Motor neuron (in vitro differentiated cells): ENCODE results near the gene TMEM212. TPM values are rescaled to one million over a fixed set of nuclear protein-coding genes. Genes with fewer than 3 reads are reported as not detected.
"Not testable (repeated sequence)": the region's sequence is repeated elsewhere in the genome, so short reads cannot be mapped to it uniquely, and the experiment has no call there.

Experiments used
- ATAC-seq, 8 experiments: fragments of 200-7000 bp; cut with Tn5 transposase; replicated peaks in 6 of 8; 2 replicates each; pipeline ENCODE4 v1.8.0; 2021; ENCODE audit warnings: mild to moderate bottlenecking in 8 of 8, moderate library complexity in 8 of 8
- H3K27ac ChIP-seq, 2 donors: fragments of 250-450 bp; sonication (Bioruptor Pico); 2 replicates each; pipeline ENCODE4 v1.9.0; 2021; ENCODE audit warnings: antibody characterized with exemption in 2 of 2, mild to moderate bottlenecking in 2 of 2, moderate library complexity in 1 of 2
- H3K4me1 ChIP-seq, 2 donors: fragments of 250-450 bp; sonication (Bioruptor Pico); replicated peaks in 1 of 2; 2 replicates each; pipeline ENCODE4 v1.6.1; 2021; ENCODE audit warnings: antibody characterized with exemption in 2 of 2, mild to moderate bottlenecking in 2 of 2, moderate library complexity in 1 of 2
- H3K4me3 ChIP-seq, 5 donors: fragments of 250-450 bp; sonication (Bioruptor Pico); 2 replicates each; pipeline ENCODE4 v1.9.0; 2021; ENCODE audit warnings: antibody characterized with exemption in 5 of 5, mild to moderate bottlenecking in 5 of 5, moderate library complexity in 4 of 5
- WGBS, 10 experiments: fragments of 450-650 bp; shearing (Covaris generic); methylation state at CpG; one replicate each; pipeline ENCODE4 v1.0.0; 2022; 5-methylcytosine and 5-hydroxymethylcytosine counted together
- in situ Hi-C, 9 experiments: fragments of 400-800 bp; cut with MboI; loops; one replicate each; pipeline ENCODE4 v1.15.0; 2021; ENCODE audit warnings: low sequenced_read_pairs in 9 of 9, low pct_unique_long_range_greater_than_20kb in 2 of 9; ENCODE audit not compliant: unreplicated experiment in 9 of 9
- total RNA-seq, 8 experiments: library from RNA; unstranded; fragments of 300-600 nt; gene quantifications; 2 replicates each; pipeline versions ENCODE4 v1.2.3 to v1.2.4, GENCODE V29; 2022

The TMEM212 gene
- total RNA-seq, 8 experiments from 2014 or later: 0.19 TPM; not detected in 7

- no peak overlapping the region for H3K27ac ChIP-seq
- H3K4me1 ChIP-seq: peaks cover 2 to 3% of the 10 kb centered on the region in 2 donors
- in situ Hi-C loops: no loop called here
- 14 to 100% (median 86%) methylated on average over 1 to 3 of the region's 3 CpGs; no CpG with 5 or more reads in 1 of the 10 experiments for WGBS, 10 experiments
- no peak overlapping the region for H3K4me3 ChIP-seq
- no peak for ATAC-seq
Measured at GRCh38 chr3:171896316-171896715, 53.2 kb downstream of the TMEM212 start.

GRCh38 chr3:171898192-171898591 lies 55.0 kb downstream of the TMEM212 start:
- no peak overlapping the region for H3K27ac ChIP-seq
- in situ Hi-C loops: no loop called here
- ATAC-seq: no peak
- WGBS, 10 experiments: 33 to 100% (median 91%) methylated on average over 1 of the region's 1 CpG; no CpG with 5 or more reads in 3 of the 10 experiments
- no peak overlapping the region for H3K4me3 ChIP-seq
- H3K4me1 ChIP-seq: peaks cover 2 to 3% of the 10 kb centered on the region in 2 donors

GRCh38 chr3:171900446-171900845 lies 57.3 kb downstream of the TMEM212 start:
- no peak overlapping the region for H3K4me3 ChIP-seq
- H3K27ac ChIP-seq: no peak overlapping the region
- no peak for ATAC-seq
- 50 to 100% (median 90%) methylated on average over 1 to 11 of the region's 14 CpGs for WGBS, 10 experiments
- peaks cover 2 to 3% of the 10 kb centered on the region in 2 donors for H3K4me1 ChIP-seq
- in situ Hi-C loops: no loop called here

- Histone ChIP-seq H3K4me3 (no peak overlapping the region), H3K27ac (no peak overlapping the region), H3K4me1 (no peaks in the 10 kb centered on the region)
- no peak for ATAC-seq
- 53 to 100% (median 85%) methylated on average over 3 to 6 of the region's 7 CpGs; no CpG with 5 or more reads in 2 of the 10 experiments for WGBS, 10 experiments
- in situ Hi-C loops: no loop called here
Measured at GRCh38 chr3:171901615-171902312, 58.6 kb downstream of the TMEM212 start.

- no peak for ATAC-seq
- Histone ChIP-seq H3K4me3 (no peak overlapping the region), H3K4me1 (no peaks in the 10 kb centered on the region), H3K27ac (no peak overlapping the region)
- WGBS, 10 experiments: 18 to 80% (median 71%) methylated on average over 1 to 3 of the region's 3 CpGs; no CpG with 5 or more reads in 4 of the 10 experiments
- in situ Hi-C loops: no loop called here
Measured at GRCh38 chr3:171904829-171905228, 61.7 kb downstream of the TMEM212 start.

- 60 to 100% (median 88%) methylated on average over 2 to 6 of the region's 6 CpGs; no CpG with 5 or more reads in 3 of the 10 experiments for WGBS, 10 experiments
- H3K27ac ChIP-seq, H3K4me1 ChIP-seq, in situ Hi-C loops, H3K4me3 ChIP-seq, ATAC-seq: not testable (repeated sequence)
Measured at GRCh38 chr3:171906503-171906902, 63.4 kb downstream of the TMEM212 start.

GRCh38 chr3:171906951-171907676 lies 64.0 kb downstream of the TMEM212 start:
- Histone ChIP-seq H3K4me3 (no peak overlapping the region), H3K27ac (no peak overlapping the region), H3K4me1 (no peaks in the 10 kb centered on the region)
- ATAC-seq: no peak
- in situ Hi-C loops: no loop called here
- 71 to 96% (median 89%) methylated on average over 1 to 8 of the region's 33 CpGs; no CpG with 5 or more reads in 2 of the 10 experiments for WGBS, 10 experiments

GRCh38 chr3:171907761-171908160 lies 64.6 kb downstream of the TMEM212 start:
- 0 to 92% (median 59%) methylated on average over 1 to 2 of the region's 2 CpGs for WGBS, 10 experiments
- H3K27ac ChIP-seq: no peak overlapping the region
- in situ Hi-C loops: no loop called here
- no peaks in the 10 kb centered on the region for H3K4me1 ChIP-seq
- ATAC-seq: no peak
- H3K4me3 ChIP-seq: no peak overlapping the region

GRCh38 chr3:171908731-171909130 lies 65.6 kb downstream of the TMEM212 start:
- no peak for ATAC-seq
- no peak overlapping the region for H3K4me3 ChIP-seq
- in situ Hi-C loops: no loop called here
- 0 to 100% (median 65%) methylated on average over 1 to 2 of the region's 2 CpGs; no CpG with 5 or more reads in 2 of the 10 experiments for WGBS, 10 experiments
- no peak overlapping the region for H3K27ac ChIP-seq
- H3K4me1 ChIP-seq: no peaks in the 10 kb centered on the region

Other genes starting within 250 kb of the TMEM212 start
- 10 to 100 TPM in 4 of 8 experiments, 1 to 10 TPM in 2, under 1 TPM in 2; 0.50 to 76.0 (median 13.7) TPM for gene PLD1, start 32.9 kb upstream of the TMEM212 start, total RNA-seq
- 10 to 100 TPM; 12.4 to 77.0 (median 36.6) TPM for gene FNDC3B, start 196.2 kb downstream of the TMEM212 start, total RNA-seq